Activated B cell treated with CpG ODN at 0.5 μM for 24 hours (primary cell): ENCODE data around the gene TMEM135. TPM values are rescaled to one million over a fixed set of nuclear protein-coding genes. Genes with fewer than 3 reads are reported as not detected.

ENCODE experiments used
- ATAC-seq: fragments of 200-7000 bp; cut with Tn5 transposase; one replicate; pipeline ENCODE4 v1.10.0; 2021; ENCODE audit warnings: low read depth, mild to moderate bottlenecking, moderate library complexity
- CTCF ChIA-PET: fragments of 350-600 bp; sonication (Branson Sonifier 250); formaldehyde crosslinking; loops from one replicate; lab custom pipeline; 2021; ENCODE audit warnings: antibody characterized with exemption; lab: Charles Lee
- POLR2A ChIA-PET: fragments of 350-600 bp; sonication (Branson Sonifier 250); formaldehyde crosslinking; loops from one replicate; lab custom pipeline; 2021; ENCODE audit warnings: antibody characterized with exemption; lab: Charles Lee
- DNase-seq: peaks from one replicate; pipeline ENCODE4 v3.0.0; 2022
- H3K27ac Mint-ChIP-seq: one replicate; pipeline ENCODE4 v1.8.0; 2020; ENCODE audit warnings: mixed read lengths
- H3K27me3 Mint-ChIP-seq: one replicate; pipeline ENCODE4 v1.8.0; 2021; ENCODE audit warnings: mixed read lengths
- H3K36me3 Mint-ChIP-seq: one replicate; pipeline ENCODE4 v1.8.0; 2021; ENCODE audit warnings: low read depth, mixed read lengths
- H3K4me1 Mint-ChIP-seq: one replicate; pipeline ENCODE4 v1.8.0; 2021; ENCODE audit warnings: mixed read lengths
- H3K4me3 Mint-ChIP-seq: one replicate; pipeline ENCODE4 v1.8.0; 2020; ENCODE audit warnings: mild to moderate bottlenecking, mixed read lengths
- H3K9me3 Mint-ChIP-seq: one replicate; pipeline ENCODE4 v1.8.0; 2020; ENCODE audit warnings: mixed read lengths
- intact Hi-C: fragments of 100-400 bp; cut with micrococcal nuclease; formaldehyde crosslinking; loops from one replicate; pipeline ENCODE4 v1.15.1; 2024
- total RNA-seq: library from RNA; stranded (reverse); gene quantifications from 2 replicates; pipeline ENCODE4 v1.2.3, GENCODE V29; 2022
- TF ChIP-seq, protein P1 (sequence below): fragments of 200-600 bp; IDR thresholded peaks from one replicate; pipeline ENCODE4 v1.8.0; 2022; ENCODE audit warnings: antibody characterized with exemption, mild to moderate bottlenecking

The TMEM135 gene
- total RNA-seq, 1 donor from 2014 or later: 10.1 TPM

DNA sequence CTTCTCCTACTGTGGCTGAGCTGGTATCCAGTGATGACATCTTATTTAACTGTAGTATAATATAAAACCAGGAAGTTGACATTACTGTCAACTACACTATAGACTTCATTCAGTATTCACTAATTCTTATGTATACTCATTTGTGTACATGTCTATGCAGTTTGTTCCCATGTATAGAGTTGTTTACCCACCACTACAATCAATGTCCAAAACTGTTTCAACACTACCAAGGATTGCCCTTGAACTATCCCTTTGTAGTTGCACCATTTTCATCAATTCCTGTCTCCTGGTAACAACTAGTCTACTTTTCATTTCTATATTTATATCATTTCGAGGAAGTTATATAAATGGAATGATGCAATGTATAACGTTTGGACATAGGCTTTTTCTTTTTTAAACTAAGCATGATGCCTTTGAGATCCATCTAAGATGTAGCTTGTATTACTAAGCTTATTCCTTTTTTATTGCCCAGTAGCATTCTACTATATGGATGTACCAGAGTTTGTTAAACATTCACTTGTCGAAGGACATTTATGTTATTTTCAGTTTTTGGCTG lies 39.2 kb downstream of the TMEM135 start:
- DNase-seq (no peak), ATAC-seq (no peak)
- H3K9me3 Mint-ChIP-seq: peaks cover 2% of the 10 kb centered on the region
- TF ChIP-seq, protein P1, sequence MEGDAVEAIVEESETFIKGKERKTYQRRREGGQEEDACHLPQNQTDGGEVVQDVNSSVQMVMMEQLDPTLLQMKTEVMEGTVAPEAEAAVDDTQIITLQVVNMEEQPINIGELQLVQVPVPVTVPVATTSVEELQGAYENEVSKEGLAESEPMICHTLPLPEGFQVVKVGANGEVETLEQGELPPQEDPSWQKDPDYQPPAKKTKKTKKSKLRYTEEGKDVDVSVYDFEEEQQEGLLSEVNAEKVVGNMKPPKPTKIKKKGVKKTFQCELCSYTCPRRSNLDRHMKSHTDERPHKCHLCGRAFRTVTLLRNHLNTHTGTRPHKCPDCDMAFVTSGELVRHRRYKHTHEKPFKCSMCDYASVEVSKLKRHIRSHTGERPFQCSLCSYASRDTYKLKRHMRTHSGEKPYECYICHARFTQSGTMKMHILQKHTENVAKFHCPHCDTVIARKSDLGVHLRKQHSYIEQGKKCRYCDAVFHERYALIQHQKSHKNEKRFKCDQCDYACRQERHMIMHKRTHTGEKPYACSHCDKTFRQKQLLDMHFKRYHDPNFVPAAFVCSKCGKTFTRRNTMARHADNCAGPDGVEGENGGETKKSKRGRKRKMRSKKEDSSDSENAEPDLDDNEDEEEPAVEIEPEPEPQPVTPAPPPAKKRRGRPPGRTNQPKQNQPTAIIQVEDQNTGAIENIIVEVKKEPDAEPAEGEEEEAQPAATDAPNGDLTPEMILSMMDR: no peak
- H3K4me3 Mint-ChIP-seq: no peak overlapping the region
- H3K27me3 Mint-ChIP-seq: no peaks in the 10 kb centered on the region
- H3K27ac Mint-ChIP-seq: no peak overlapping the region
- ChIA-PET POLR2A (no interaction called here), CTCF (no interaction called here)
- H3K4me1 Mint-ChIP-seq: peaks cover 8% of the 10 kb centered on the region
- peaks cover 24% of the 10 kb centered on the region for H3K36me3 Mint-ChIP-seq
- intact Hi-C loops: no loop called here

DNA sequence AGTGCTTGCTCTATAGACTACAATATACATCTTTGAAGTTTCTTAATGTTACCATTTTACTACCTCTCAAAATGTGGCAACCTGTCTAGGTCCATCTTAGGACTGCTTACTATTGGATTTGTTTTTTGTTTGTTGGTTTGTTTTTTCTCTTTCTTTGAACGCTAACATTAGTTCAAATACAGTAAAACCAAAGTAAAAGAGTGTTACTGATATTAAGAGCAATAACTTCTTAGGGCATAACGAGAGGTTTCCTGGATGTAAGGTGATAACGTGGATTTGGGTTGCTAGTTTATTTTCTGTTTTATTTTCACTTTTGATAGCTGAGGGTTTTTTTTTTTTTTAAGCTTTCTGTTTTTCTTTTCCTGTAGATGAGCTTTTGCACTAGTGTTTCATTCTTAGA lies 43.6 kb downstream of the TMEM135 start:
- intact Hi-C loops: no loop called here
- Mint-ChIP-seq H3K27ac (peak overlapping the region; percentile 46), H3K4me3 (peak overlapping the region; percentile 80), H3K36me3 (peaks cover 18% of the 10 kb centered on the region), H3K9me3 (peaks cover 2% of the 10 kb centered on the region), H3K4me1 (peaks cover 12% of the 10 kb centered on the region), H3K27me3 (no peaks in the 10 kb centered on the region)
- peak; percentile 21 for ATAC-seq
- no peak for DNase-seq
- TF ChIP-seq, protein P1: no peak
- POLR2A ChIA-PET: no interaction called here
- CTCF ChIA-PET: no interaction called here

DNA sequence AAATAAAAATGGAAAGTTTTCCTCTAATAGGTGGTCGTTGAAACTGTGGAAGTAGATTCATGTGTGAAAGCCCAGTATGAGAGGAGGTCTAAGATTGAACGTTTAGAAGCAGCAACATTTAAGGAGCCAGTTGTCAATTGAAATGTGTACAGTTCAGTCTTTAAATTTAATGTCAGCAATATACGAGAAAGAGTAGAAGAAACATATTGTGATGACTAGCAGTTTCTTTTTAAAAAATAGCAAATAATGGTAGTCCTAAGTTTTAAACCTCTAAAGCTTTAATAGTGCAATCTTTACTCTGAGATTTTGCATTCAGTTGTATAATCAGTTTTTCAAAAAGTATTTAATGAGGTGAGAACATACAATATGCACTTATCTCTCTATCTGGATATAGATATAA lies 44.9 kb downstream of the TMEM135 start:
- Mint-ChIP-seq H3K4me1 (peaks cover 12% of the 10 kb centered on the region), H3K36me3 (peaks cover 21% of the 10 kb centered on the region), H3K4me3 (no peak overlapping the region), H3K9me3 (peaks cover 1% of the 10 kb centered on the region), H3K27ac (no peak overlapping the region), H3K27me3 (no peaks in the 10 kb centered on the region)
- DNase-seq (no peak), ATAC-seq (no peak)
- intact Hi-C loops: no loop called here
- TF ChIP-seq, protein P1: no peak
- ChIA-PET POLR2A (no interaction called here), CTCF (interaction anchor here (0.5 kb wide), 1 partner anchor 15 kb away, joined by 5 read pairs; no protein-coding TSS in a partner anchor)

GRCh38 chr11:87083029-87083428 lies 45.3 kb downstream of the TMEM135 start:
- no peak for ATAC-seq
- peaks cover 12% of the 10 kb centered on the region for H3K4me1 Mint-ChIP-seq
- H3K27ac Mint-ChIP-seq: no peak overlapping the region
- ChIA-PET CTCF (no interaction called here), POLR2A (no interaction called here)
- no peaks in the 10 kb centered on the region for H3K9me3 Mint-ChIP-seq
- TF ChIP-seq, protein P1: no peak
- no peak overlapping the region for H3K4me3 Mint-ChIP-seq
- no peaks in the 10 kb centered on the region for H3K27me3 Mint-ChIP-seq
- intact Hi-C loops: no loop called here
- no peak for DNase-seq
- H3K36me3 Mint-ChIP-seq: peaks cover 20% of the 10 kb centered on the region

DNA sequence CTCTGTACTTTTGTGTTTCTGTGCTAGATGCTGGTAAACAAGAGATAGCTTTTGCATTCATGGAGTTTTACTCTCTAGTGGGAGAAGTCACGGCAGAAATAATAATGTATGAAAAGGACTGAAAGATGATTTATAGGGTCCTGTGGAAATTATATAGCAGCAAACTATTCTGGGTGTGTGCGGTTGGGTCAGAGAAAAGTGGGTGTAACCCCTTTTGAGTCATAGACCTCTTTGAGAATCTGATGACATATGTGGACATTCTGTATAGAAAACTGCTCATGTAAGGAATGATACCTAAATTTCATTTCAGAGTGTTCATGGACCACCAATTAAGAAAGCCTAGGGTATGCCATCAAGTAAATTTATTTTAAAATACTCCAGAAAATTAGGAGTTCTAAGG lies 54.4 kb downstream of the TMEM135 start:
- peaks cover 9% of the 10 kb centered on the region for H3K9me3 Mint-ChIP-seq
- peaks cover 42% of the 10 kb centered on the region for H3K36me3 Mint-ChIP-seq
- no peaks in the 10 kb centered on the region for H3K4me1 Mint-ChIP-seq
- ChIA-PET POLR2A (no interaction called here), CTCF (no interaction called here)
- H3K27ac Mint-ChIP-seq: no peak overlapping the region
- H3K27me3 Mint-ChIP-seq: no peaks in the 10 kb centered on the region
- intact Hi-C loops: no loop called here
- no peak overlapping the region for H3K4me3 Mint-ChIP-seq
- ATAC-seq: no peak
- no peak for DNase-seq
- TF ChIP-seq, protein P1: no peak
